GM19099 (cell line): Measurements from ENCODE around the gene DISP2.

ENCODE experiments used
- POLR2A ChIP-seq: IDR thresholded peaks from 3 replicates; pipeline ENCODE4 v1.6.1; 2011; ENCODE audit warnings: low read depth; ENCODE audit not compliant: insufficient read length; ENCODE audit errors: extremely low read depth

DISP2 gene

GRCh38 chr15:40379853-40380252 lies 21.8 kb downstream of the DISP2 start:
- TF ChIP-seq POLR2A = no peak

- no peak for TF ChIP-seq POLR2A
Observed at GRCh38 chr15:40380636-40381035, 22.6 kb downstream of the DISP2 start.

GRCh38 chr15:40381818-40382529 lies 24.0 kb downstream of the DISP2 start:
- no peak for TF ChIP-seq POLR2A

- peak; percentile 62 for TF ChIP-seq POLR2A
Observed at GRCh38 chr15:40382580-40383456, 24.8 kb downstream of the DISP2 start, which contains the start of gene KNSTRN. Gene KNSTRN (plus strand): TSS chr15:40382721. CDS start chr15:40382836, 115 bp downstream.

GRCh38 chr15:40386480-40386879 lies 28.5 kb downstream of the DISP2 start:
- no peak for TF ChIP-seq POLR2A

GRCh38 chr15:40388941-40389823 lies 31.2 kb downstream of the DISP2 start:
- no peak for TF ChIP-seq POLR2A

GRCh38 chr15:40389824-40390595 lies 32.0 kb downstream of the DISP2 start:
- no peak for TF ChIP-seq POLR2A

GRCh38 chr15:40392986-40393948 lies 35.2 kb downstream of the DISP2 start:
- TF ChIP-seq POLR2A = no peak

GRCh38 chr15:40397688-40398412 lies 39.8 kb downstream of the DISP2 start:
- no peak for TF ChIP-seq POLR2A

- no peak for TF ChIP-seq POLR2A
Observed at GRCh38 chr15:40398413-40398873, 40.4 kb downstream of the DISP2 start.

- no peak for TF ChIP-seq POLR2A
Observed at GRCh38 chr15:40399370-40399769, 41.4 kb downstream of the DISP2 start.
